ENCODE results near the gene FBXW7.

Gene FBXW7

GRCh38 chr4:152328582-152328981 lies 207.3 kb downstream of the FBXW7 start:
- DNase-seq (ENCODE audit: low spot score): no peak

DNA sequence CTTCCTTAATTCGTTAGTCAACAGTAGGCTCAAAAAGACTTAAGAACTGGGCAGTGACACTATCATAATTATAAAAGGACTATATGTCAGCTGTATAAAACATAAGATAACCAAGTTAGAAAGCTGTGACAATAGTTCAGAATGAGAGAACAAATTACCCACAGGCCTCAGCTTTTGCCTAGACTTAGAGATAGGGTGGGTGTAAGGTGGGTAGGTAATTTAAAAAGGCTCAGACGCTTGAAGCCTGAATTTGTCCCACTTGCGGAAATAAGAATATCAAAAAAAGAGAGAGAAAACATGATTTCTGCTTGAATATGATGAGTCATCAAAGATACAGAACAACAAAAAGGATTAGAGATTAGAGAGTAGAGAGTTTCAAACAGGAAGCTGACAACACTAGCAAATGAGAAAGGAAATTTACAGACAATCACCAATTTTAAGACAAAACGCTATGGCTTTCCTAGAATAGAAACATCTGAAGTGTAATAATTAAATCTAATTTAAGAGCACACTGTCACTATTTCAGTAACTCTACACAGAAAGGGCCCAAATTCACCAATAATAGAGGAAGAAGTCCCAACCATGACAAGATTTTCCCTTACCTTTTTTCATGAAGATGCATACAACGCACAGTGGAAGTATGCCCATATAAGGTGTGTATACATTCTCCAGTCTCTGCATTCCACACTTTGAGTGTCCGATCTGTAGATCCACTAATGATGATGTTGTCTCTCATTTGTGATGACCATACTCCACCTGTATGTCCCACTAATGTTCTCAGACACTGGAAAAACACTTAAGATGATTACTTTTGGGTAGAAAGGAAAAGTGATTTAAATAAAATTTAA lies 208.1 kb downstream of the FBXW7 start:
- peak; percentile 2 for DNase-seq (ENCODE audit: low spot score)

DNA sequence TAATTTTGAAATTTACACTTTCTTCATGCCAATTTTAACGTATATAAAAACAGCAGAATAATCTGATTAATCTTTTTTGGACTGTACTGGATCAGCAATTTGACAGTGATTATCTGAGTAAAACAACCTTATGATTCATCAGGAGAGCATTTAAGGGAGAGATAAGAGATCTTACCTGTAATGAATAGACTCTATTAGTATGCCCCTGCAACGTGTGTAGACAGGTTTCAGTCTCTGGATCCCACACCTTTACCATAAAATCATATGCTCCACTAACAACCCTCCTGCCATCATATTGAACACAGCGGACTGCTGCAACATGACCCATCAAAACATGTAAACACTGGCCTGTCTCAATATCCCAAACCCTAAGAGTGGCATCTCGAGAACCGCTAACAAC lies 210.1 kb downstream of the FBXW7 start:
- no peak for DNase-seq (ENCODE audit: low spot score)

GRCh38 chr4:152323221-152323620 lies 212.7 kb downstream of the FBXW7 start:
- DNase-seq (ENCODE audit: low spot score): no peak

GRCh38 chr4:152322656-152323055 lies 213.2 kb downstream of the FBXW7 start:
- DNase-seq (ENCODE audit: low spot score): no peak

DNA sequence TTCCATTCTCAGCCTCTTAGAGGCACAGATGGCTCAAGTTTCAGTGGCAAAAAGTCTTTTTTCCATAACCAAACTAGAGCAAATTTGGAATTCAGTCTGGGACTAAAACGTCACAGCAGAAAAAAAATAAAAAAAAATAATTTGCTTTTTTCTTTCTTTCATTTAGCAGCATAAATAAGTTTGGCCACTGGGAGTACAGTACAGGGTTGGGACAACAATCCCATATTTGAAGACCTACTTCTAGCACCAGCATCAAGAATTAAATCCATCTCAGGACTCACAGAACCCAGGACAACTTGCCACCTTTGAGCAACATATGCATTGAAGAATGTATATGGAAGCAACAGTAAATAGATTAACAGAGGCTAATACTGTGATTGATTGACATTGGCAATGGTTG lies 214.0 kb downstream of the FBXW7 start:
- DNase-seq (ENCODE audit: low spot score): no peak

DNA sequence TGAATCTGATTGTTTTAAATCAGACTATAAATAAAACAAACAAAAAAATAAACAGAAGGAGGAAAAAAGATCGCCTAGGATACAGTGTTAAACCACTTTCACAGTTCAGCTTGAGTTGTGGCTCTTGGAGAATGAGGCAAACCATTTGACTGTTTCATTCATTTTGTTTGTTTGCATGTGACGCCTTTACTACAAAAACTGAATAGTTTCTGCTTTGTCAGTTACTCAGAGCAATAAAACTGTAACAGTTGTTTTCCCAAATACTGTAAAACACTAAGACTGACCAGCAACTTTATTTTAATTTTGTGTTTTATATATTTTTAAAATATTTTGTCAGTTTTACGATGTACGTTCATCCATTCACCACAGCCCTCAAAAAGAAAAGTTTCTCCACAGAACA lies 214.5 kb downstream of the FBXW7 start:
- DNase-seq (ENCODE audit: low spot score): no peak

GRCh38 chr4:152316969-152317368 lies 218.9 kb downstream of the FBXW7 start:
- DNase-seq (ENCODE audit: low spot score): no peak

DNA sequence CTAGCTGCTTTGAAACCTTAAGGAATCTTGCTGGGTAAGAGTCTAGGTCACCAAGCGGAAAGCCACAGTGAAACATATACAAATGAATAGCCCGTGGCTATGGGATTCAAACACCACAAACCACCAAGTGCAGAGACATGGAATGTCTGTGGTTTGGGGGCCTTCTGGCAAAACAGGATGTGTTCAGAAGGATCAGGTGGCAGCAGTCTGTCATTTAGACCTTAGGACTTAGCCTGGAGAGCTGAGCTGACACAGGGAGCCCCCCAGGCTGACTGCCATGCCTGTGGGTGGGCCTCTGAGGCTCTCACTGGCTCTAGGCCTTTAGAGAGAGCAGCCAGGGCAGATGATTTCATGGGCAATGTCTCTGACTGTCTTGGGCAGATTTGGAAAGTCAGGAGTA lies 225.6 kb downstream of the FBXW7 start:
- no peak for DNase-seq (ENCODE audit: low spot score)

DNA sequence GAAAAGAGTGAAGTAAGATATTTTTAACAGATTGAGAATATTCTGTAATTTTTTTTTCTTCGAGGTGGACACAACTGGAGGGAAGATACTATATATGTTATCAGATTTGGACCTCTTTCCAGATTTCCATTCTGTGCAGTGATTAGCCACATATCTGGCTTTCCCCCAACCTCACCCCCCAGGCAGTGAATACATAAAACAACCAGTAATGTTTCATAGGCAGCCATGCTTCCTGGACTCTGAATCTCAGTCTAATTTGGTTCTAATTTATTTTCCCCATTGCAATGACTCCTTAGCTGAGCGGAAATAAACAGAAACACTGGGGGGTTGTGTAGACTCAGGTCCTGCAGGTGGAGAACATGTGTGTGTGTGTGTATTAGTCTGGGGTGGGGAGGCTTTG lies 226.5 kb downstream of the FBXW7 start:
- DNase-seq (ENCODE audit: low spot score): no peak

- DNase-seq (ENCODE audit: low spot score): no peak
Measured at GRCh38 chr4:152308951-152309350, 226.9 kb downstream of the FBXW7 start.

DNA sequence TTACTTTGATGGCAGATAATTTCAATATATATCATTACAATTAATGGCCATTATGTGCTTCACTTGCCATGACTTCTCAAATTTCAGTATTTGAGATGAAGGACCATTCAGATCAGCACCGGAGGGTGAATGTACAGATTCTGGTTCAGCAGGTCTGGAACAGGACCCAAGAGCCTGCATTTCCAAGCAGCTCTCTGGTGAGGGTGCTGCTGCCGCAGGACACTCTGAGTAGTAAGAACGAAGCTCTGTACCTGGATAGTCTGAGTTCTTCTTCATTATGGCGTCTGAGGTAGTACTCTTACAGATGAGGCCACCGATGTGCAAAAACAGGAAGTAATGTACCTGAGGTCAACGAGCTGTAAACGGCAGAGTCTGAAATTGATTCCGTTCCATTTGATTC lies 228.2 kb downstream of the FBXW7 start:
- DNase-seq (ENCODE audit: low spot score): no peak

GRCh38 chr4:152306541-152306940 lies 229.4 kb downstream of the FBXW7 start:
- DNase-seq (ENCODE audit: low spot score): no peak

DNA sequence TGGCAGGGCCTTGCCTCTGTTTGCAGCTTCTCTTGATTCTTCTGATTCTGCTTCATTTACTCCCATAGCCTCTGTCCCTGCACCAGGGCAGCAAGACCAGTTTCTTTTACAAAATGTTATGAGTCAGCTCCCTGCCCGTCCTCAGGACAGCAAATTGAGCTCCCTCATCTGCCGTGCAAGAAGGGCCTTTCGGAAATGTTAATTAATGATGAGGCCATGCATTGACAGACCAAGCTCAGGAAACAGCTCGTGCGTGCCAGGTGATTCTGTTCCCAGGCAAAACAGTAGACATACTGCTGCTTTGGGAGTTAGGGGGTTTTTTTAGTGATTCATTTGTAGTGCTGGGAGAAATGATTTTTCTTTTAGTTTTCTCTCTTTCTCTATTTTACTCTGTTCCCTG lies 231.7 kb downstream of the FBXW7 start:
- no peak for DNase-seq (ENCODE audit: low spot score)

GRCh38 chr4:152301381-152301780 lies 234.5 kb downstream of the FBXW7 start:
- DNase-seq (ENCODE audit: low spot score): no peak

- no peak for DNase-seq (ENCODE audit: low spot score)
Measured at GRCh38 chr4:152299553-152299952, 236.3 kb downstream of the FBXW7 start.

- no peak for DNase-seq (ENCODE audit: low spot score)
Measured at GRCh38 chr4:152296386-152296785, 239.5 kb downstream of the FBXW7 start.

DNA sequence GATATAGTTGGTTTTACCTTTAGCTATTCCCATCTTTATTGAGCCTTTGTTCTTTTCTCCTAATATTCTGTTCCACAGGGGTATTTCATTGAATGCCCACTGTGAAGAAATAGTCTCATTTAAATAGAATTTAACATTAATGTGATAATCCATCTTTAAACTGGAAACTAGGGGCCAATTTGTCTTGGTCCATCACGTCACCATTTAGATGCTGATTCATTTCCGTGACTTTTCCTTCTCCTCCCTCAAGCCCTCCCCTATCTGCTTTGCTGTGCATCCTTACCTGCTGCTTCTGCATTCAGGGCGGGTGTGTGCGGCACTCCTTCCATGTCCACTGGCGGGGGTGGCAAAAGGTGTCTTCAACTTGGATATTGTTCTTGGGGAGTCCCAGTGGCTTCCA lies 241.1 kb downstream of the FBXW7 start:
- no peak for DNase-seq (ENCODE audit: low spot score)

DNA sequence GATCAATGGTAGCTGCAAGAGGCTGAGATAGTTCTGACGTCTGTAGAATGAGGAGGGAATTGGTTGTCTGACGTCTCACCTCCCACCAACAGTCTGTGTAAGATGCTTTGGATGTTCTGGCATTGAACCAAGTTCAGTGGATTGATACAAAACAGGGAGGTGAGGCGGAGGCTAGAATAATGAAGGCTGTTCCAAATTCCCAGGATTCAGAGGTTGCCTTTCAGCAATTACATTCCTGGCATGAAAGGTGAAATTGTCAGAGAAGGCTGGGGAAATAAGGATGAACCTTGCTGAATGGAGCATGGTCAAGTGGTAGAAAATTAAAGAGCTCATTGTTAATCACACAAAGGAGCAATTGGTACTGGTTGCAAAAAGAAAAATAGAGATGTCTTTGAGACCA lies 241.6 kb downstream of the FBXW7 start:
- no peak for DNase-seq (ENCODE audit: low spot score)

DNA sequence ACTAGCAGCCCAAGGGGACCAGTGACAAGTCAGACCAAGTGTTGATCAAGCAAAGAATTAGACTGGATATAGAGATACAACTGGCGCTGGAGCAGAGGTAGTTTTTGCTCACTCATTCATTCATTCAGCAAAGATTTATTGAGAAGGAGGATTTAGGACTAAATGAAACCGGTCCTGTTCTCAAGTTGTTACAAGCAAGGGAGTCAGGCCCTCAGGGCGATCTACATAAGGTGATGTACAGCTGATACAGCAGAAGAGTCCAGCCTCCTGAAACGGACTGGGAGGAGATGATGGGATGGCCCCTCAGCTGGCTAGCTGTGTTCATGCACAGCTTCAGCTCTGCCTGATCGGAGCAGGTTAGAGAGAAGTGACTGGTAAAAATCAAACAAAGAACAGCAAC lies 242.4 kb downstream of the FBXW7 start:
- no peak for DNase-seq (ENCODE audit: low spot score)

- no peak for DNase-seq (ENCODE audit: low spot score)
Measured at GRCh38 chr4:152290366-152290921, 245.4 kb downstream of the FBXW7 start.

DNA sequence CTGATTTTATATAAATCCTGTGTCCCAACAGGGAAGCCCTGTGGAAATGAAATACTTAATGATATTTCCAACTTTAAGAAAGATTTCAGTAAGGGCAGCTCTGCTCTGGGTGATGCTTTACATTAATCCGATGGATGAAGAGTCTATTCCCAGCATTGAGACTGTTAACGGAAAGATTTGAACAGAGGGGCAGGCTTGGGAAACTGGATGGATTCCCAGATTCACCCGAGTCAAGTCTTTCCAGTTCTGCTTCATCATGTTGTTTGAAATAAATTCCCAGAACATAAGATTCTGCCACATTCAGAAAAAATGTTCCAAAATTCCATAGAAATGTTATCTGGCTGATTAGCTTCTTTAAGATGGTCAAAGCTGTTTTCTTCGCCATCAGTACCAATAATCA lies 246.0 kb downstream of the FBXW7 start:
- no peak for DNase-seq (ENCODE audit: low spot score)

DNA sequence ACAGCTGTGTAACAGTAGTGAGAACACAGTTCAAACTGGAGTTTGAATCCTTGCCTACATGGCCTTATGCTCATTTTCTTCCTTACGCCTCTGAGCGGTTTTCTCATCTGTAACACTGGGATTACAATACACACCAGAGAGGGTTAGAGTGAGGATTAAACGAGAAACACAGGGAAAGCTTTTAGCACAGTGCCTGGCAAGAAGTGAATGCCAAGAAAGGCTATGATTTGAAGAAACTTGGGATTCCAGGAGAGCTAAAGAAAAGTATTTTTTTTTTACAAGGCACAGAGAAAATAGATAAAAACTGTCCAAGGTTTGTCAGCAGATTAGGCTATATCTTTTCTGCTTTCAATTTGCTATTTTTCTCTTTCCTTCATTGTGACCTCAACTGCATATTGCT lies 246.4 kb downstream of the FBXW7 start:
- DNase-seq (ENCODE audit: low spot score): no peak
